ENCODE data around the gene SMKR1. TPM values are rescaled to one million over a fixed set of nuclear protein-coding genes. Genes with fewer than 3 reads are reported as not detected.

SMKR1 gene
- total RNA-seq, 1 experiment from 2014 or later = 0.84 TPM

Other genes starting within 250 kb of the SMKR1 start
- 4.2 and 6.3 TPM in 2 replicates for gene STRIP2, start 68.1 kb upstream of the SMKR1 start, total RNA-seq (2014; rRNA removed; shearing (Covaris generic))
- 6.0 and 16.2 TPM in 2 replicates for gene NRF1, start 109.2 kb downstream of the SMKR1 start, total RNA-seq (2014; rRNA removed; shearing (Covaris generic))

Measured in A172 (cell line).